HG03175 (cell line): ENCODE data around the gene RNASE3.
"Not testable (repeated sequence)": the region's sequence is repeated elsewhere in the genome, so short reads cannot be mapped to it uniquely, and the experiment has no call there.

ENCODE experiments used
- ATAC-seq: cut with Tn5 transposase; IDR thresholded peaks from one replicate; pipeline ENCODE4 v1.9.1; 2021; ENCODE audit warnings: mild to moderate bottlenecking, moderate library complexity; ENCODE audit not compliant: unreplicated experiment

RNASE3 gene

GRCh38 chr14:20891126-20891825 is at the start of gene RNASE3:
TSS of gene RNASE3 (plus strand) at chr14:20891385. CDS start at chr14:20891687, 302 bp downstream.
- not testable (repeated sequence) for ATAC-seq

GRCh38 chr14:20846560-20846959 is 44.6 kb upstream of the RNASE3 start:
- no peak for ATAC-seq

- no peak for ATAC-seq
Measured at GRCh38 chr14:20848316-20848954, 42.8 kb upstream of the RNASE3 start.

DNA sequence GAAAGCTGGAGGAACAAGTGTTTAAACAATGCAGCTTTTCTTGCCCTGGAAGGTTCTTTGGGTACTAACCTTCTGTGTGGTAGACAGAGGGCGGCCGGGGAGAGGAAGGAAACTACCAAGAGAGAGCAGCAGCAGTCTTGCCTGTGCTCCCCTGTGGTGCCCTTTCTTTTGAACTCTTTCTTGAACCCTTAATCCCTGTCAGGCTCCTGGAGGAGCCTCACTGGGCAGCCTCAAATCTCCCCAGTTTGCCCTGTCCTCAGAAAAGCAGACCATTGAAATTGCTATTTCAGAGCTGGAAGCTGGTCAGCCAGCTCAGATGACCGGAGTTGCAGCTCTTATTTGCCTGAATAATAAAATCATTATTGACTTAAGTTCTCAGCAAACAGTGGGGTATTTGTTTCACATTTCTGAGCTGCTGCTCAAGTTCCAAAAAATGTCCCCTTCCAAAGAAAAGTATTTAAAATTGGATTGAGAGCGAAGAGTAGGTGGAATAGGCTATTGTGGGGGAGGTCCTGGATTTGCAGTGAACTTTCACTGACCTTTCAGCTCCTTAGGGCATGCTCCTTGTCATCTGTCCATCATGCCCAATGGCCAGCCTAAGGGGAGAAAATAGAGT is 42.1 kb upstream of the RNASE3 start:
- no peak for ATAC-seq

GRCh38 chr14:20853042-20853441 is 38.1 kb upstream of the RNASE3 start:
- no peak for ATAC-seq

DNA sequence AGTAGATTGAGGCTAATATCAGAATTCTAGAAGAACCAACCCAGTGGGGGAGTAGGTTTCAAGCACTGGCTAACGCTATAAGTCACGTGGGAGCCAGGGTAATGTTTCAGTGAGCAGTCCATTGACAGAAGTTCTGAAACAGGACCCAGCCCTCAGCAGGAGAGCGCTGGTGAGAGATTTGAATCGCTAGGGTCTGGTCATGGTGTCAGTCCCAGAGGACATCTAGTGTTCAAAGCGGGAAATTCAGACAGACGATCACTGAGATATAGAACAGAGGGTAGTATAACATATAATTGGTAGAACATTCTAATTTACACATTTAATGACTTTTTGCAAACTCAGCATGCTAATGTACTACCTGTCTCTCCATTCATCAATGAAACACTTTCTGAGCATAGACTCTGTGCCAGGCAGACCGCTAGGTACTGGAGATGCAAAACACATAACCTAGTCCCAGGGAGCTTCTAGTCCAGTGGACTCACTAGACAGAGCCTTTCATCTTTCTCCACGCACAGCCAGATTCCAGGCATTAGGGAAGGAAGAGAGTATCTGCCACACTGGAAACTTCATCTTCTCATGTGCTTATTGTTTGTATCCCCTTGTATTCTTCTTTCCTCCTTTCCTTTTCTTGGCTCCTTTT is 35.4 kb upstream of the RNASE3 start:
- peak; percentile 93 for ATAC-seq

- no peak for ATAC-seq
Measured at GRCh38 chr14:20857207-20857606, 34.0 kb upstream of the RNASE3 start.

DNA sequence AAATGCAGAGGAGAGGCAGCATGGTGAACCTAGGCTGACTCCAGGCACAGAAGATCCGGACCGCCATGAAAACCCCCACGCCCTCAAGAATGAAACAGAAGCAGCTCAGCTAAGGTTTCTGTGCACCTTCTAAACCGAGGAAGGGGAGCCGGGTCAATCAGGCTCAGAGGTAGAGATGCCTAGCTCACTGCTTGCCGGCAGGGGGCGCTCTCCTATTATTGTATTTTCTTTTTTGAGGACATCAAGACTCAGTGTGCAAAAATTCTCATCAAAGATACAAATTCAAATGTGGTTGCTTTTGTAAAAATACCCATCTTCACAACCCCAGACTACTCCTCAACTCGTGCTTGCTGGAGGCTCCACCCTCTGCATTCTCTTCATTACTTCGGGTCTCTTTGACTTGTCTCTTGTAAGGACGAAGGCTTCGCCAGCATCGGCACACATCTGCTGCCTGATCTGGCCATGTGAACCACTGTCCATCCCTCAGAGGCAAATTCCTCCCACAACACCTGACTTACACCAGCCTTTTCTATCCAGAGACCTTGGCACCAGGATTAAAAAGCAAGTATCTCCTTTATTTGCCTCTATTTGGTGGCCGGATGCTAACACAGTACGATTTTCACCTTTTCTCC is 33.4 kb upstream of the RNASE3 start:
- peak; percentile 41 for ATAC-seq

GRCh38 chr14:20866194-20866593 is 25.0 kb upstream of the RNASE3 start:
- ATAC-seq = no peak

DNA sequence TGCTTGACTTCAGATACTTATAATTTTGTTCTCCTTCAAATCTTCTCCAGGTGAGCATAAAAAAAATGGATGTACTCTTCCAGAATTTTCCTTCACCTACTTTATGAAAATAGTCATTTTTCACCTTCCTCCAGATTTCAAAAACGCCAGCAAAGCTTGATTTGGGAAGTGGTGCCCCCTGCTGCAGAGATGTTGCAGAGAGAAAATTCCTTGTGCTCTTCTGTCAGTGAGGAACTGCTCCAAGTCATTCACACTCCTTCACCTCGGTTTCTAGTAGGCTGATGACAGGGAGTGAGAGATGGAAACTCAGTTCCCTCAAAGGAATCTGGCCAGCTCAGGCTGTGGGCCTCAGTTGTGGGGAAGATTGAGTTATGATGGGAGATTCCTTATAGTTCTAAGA is 24.2 kb upstream of the RNASE3 start:
- no peak for ATAC-seq

- peak; percentile 77 for ATAC-seq
Measured at GRCh38 chr14:20873370-20874177, 17.6 kb upstream of the RNASE3 start.

DNA sequence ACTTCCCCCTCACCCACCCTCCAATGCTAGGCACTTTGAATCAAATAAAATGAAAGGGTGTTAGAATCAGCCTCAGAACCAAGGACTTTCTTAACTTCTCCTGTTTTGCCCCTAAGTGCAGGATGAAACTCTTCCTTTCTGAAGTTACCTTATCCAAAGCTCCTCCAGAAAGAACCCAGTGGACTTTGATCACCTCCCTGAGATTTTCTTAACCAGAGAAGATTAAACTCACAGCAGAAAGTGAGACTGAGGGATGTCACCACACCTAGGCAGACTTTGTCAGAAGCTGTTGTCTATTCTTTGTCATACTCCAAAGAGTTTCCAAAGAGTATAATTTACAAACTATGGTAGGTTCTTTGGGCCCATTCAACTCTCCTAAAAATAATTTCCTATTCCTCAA is 14.2 kb upstream of the RNASE3 start:
- ATAC-seq = no peak

DNA sequence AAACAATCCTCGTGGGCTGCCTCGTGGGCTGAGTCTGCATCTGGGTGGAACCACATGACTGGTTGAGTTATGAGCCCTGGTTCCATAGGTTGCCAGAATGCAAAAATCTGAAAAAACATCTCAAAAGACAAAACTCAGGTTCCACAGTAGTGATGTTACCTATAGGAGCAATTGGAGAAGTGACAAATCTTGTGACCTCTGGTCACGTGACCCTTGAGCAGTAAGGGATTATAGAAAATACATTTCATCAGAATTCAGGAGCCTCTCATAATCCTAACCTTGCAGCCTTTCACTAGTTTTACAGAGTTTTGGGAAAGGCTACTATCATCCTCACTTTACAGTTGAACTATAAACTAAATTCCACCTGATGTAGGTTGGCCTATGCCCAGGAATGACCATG is 12.5 kb upstream of the RNASE3 start:
- ATAC-seq = no peak

GRCh38 chr14:20881229-20881628 is 10.0 kb upstream of the RNASE3 start:
- ATAC-seq = not testable (repeated sequence)

DNA sequence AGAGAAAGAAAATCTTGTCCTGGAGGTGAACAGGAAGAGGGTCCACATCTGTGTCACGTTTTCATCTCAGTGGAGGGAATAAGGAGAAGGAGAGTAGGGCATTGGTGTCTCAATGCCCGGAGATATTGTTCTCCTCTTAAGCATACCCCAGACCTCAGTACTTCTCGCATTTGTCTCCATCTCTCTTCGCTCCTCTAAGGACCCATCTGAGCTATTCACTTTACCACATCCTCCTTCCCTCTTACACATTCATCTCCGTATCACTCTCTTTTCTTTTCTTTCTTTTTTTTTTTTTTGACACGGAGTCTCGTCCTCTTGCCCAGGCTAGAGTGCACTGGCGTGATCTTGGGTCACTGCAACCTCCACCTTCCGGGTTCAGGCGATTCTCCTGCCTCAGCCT is 8.4 kb upstream of the RNASE3 start:
- ATAC-seq = not testable (repeated sequence)

DNA sequence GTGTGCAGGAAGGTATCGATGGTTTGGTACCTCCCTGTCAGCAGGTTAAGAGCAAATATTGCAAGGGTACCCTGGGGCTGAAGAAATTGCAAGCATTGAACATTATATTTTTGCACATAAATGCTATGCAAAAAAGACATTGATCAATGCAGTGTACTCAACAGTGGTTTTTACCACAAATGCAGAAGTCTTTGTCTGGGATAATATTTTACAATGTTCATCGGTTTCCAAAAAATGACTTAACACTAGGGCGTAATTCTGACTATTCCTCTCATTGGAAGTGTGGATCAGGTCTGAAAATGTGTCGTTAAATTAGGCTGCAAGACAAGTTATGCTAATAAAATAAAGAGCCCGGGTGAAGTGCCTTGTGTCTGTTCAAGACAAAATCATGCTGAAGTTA is 2.8 kb upstream of the RNASE3 start:
- not testable (repeated sequence) for ATAC-seq

DNA sequence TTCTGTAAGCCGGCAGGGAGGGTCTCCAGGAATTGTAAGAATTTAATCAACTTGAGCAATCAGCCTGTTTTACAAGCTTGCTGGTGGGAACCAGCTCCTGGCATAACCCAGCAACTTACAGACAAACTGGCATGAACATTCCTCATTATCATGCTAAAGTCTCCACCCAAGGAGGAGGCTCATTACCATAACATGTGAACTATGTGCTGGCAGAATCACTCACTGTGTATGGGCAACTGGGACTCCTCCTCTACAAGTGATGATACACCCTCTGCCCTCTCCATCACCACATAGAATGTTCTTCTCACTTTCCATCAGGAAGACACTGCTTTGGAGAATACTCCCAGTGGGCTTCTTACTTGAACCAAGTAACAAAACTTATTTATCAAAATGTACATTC is 4.1 kb downstream of the RNASE3 start:
- ATAC-seq = not testable (repeated sequence)

- no peak for ATAC-seq
Measured at GRCh38 chr14:20904393-20905029, 13.3 kb downstream of the RNASE3 start.

DNA sequence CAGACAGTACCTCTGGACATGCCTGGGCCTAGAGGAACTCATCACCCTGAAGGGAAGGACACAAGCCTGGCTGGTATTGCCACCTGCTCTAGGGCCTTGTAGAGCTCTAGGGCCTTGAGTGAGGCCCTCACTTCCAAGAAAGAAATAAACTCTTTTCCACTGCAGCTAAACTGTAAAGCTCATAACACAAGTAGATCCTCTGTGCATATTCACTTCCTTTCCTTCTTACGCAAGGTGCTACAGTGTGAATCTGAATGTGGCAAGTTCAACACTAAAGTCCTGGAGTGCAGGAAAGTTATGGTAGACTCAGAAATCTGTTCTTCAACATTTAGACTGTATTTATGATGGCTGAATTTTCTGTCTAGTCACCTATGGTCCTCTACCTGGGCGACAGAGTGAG is 14.5 kb downstream of the RNASE3 start:
- ATAC-seq = no peak

DNA sequence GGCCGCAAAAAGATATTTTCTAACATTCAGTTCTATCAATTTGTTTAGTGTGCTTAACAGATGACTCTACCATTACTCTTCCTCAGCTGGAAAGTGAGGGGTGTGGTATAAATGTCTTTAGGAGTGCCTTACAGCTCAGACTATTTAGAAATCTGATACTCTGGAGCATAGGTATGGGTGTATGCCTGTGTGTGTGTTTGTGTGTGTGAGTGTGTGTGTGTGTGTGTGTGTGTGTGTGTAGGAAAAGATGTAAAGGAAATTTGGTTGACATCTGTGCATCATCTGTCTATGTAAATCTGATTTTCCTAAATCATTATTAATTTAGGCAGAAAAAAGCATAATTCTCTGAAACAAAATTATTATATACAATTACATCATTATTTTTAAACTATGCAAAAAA is 16.0 kb downstream of the RNASE3 start:
- no peak for ATAC-seq
